ENCODE data around the gene CD93.

DNA sequence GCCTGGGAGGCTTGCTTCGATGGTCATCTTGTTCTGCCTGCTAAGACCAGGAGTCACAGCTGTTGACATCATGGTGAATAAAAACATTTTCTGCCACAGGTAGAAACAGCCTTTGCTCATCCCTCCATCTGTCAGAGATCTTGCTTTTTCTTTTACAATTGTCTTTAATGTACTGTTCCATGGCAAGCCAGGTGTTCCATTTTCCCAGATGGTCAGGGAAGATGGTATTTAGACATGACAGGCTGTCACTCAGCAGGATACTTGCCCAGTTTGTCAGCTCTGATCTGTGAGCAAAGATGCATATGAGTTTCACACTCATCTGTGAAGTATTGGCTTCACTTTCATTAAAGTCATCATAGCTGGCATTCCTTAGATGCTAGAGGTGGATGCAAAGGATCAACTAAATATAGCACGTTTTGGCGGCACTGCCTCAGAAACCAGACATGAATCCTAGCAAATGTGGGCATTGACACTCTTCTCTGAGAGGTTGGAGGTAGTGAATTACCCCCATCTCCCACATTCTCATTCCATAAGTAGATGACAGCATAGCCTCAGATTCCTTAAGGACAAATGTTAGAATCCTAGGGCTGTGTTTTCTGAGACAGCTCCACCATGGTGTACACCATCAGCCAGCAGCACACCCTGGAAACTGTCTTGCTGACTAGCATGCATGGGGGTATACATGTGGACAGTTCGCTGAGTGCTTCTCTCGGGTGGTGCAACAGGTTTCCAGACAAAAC lies 46.8 kb downstream of the CD93 start:
- TF ChIP-seq, protein P1, sequence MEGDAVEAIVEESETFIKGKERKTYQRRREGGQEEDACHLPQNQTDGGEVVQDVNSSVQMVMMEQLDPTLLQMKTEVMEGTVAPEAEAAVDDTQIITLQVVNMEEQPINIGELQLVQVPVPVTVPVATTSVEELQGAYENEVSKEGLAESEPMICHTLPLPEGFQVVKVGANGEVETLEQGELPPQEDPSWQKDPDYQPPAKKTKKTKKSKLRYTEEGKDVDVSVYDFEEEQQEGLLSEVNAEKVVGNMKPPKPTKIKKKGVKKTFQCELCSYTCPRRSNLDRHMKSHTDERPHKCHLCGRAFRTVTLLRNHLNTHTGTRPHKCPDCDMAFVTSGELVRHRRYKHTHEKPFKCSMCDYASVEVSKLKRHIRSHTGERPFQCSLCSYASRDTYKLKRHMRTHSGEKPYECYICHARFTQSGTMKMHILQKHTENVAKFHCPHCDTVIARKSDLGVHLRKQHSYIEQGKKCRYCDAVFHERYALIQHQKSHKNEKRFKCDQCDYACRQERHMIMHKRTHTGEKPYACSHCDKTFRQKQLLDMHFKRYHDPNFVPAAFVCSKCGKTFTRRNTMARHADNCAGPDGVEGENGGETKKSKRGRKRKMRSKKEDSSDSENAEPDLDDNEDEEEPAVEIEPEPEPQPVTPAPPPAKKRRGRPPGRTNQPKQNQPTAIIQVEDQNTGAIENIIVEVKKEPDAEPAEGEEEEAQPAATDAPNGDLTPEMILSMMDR (IDR thresholded peaks at IDR 0.05; ENCODE audit: low read depth, low read length) = no peak
- TF ChIP-seq EZH2phosphoT487 (IDR thresholded peaks at IDR 0.05; ENCODE audit: low read depth) = no peak

All from OCI-LY3 (cell line).